ENCODE results near the gene THBS4.
A peak's percentile ranks its signal among the peaks of the same experiment; 100 is the strongest.

The THBS4 gene

DNA sequence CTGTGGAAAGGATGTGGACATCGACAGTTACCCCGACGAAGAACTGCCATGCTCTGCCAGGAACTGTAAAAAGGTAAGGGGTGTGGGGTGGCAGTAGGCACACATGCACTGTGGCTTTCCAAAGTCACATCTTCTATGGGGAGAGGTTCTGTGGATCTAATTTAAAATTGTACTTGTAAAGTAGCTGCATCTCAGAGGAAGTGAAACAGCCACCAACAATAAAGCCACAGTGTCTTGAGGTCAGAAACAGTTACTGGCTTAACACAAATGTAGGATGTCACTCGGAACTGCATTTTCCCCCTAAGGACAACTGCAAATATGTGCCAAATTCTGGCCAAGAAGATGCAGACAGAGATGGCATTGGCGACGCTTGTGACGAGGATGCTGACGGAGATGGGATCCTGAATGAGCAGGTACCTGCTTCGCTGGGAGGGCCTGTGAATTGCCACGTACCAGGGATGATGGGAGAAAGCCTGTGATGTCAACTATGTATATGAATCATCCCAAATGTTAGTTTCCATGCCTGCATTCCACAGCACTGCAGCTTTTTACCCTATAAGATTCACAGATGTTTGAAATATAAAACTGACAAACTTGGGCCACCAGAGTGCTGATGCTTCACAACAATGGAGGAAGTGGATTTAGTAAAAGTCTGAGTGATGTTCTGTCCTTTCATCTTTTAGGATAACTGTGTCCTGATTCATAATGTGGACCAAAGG lies 35.3 kb downstream of the THBS4 start:
- TF ChIP-seq SP2 (tag by site-specific recombination; IDR thresholded peaks at IDR 0.05) (no peak), ELK4 (IDR thresholded peaks at IDR 0.05; ENCODE audit: borderline replicate concordance, low read depth, low read length) (no peak)
- TF ChIP-seq, protein P1, sequence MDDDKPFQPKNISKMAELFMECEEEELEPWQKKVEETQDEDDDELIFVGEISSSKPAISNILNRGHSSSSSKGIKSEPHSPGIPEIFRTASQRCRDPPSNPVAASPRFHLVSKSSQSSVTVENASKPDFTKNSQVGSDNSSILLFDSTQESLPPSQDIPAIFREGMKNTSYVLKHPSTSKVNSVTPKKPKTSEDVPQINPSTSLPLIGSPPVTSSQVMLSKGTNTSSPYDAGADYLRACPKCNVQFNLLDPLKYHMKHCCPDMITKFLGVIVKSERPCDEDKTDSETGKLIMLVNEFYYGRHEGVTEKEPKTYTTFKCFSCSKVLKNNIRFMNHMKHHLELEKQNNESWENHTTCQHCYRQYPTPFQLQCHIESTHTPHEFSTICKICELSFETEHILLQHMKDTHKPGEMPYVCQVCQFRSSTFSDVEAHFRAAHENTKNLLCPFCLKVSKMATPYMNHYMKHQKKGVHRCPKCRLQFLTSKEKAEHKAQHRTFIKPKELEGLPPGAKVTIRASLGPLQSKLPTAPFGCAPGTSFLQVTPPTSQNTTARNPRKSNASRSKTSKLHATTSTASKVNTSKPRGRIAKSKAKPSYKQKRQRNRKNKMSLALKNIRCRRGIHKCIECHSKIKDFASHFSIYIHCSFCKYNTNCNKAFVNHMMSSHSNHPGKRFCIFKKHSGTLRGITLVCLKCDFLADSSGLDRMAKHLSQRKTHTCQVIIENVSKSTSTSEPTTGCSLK (tag by site-specific recombination; IDR thresholded peaks at IDR 0.05): no peak
- CTCF ChIA-PET: interaction anchor here (0.5 kb wide), 1 partner anchor 611 kb away, joined by 4 read pairs; no protein-coding TSS in a partner anchor
- H3K36me3 ChIP-seq (ENCODE audit: control insufficient read depth in 2 of 2, insufficient read depth in 1 of 2, low read length in 2 of 2): no peaks in the 10 kb centered on the region
- H3K27ac ChIP-seq (ENCODE audit: extremely low read depth, low read depth, low read length): no peak overlapping the region
- no peaks in the 10 kb centered on the region for H3K9me3 ChIP-seq (ENCODE audit: control insufficient read depth, insufficient read depth, low read depth, low read length)
- no peaks in the 10 kb centered on the region for H3K4me1 ChIP-seq (ENCODE audit: control insufficient read depth, insufficient read depth, low read length)
- POLR2A ChIA-PET: no interaction called here
- no peak overlapping the region for H3K4me3 ChIP-seq (ENCODE audit: low read depth, low read length)

DNA sequence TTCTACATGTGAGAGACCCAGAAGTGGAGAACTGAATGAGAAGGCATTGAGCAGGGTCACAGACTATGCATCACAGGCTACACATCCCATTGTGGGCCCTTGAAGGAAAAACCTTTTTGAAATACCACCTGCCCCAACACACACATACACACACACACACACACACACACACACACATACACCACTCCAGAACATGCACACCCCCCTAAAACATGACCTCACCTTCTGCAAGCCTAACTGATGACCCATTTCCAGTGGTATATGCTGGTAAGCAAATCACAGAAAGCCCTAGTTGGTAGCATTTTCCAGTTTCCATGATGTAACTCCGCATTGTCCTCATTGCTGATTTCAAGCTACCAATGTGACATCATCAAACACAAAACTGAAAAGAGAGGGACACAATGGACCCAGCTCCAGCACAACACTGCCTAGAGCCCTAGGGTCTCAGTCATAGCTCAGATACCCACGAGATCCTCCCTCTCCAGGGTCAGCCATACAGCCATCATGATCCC lies 36.4 kb downstream of the THBS4 start:
- no peaks in the 10 kb centered on the region for H3K36me3 ChIP-seq (ENCODE audit: control insufficient read depth in 2 of 2, insufficient read depth in 1 of 2, low read length in 2 of 2)
- ChIA-PET POLR2A (no interaction called here), CTCF (interaction anchor here (1.3 kb wide), 1 partner anchor 12 kb away, joined by 3 read pairs; no protein-coding TSS in a partner anchor)
- no peak overlapping the region for H3K27ac ChIP-seq (ENCODE audit: extremely low read depth, low read depth, low read length)
- H3K4me1 ChIP-seq (ENCODE audit: control insufficient read depth, insufficient read depth, low read length): peaks cover 5% of the 10 kb centered on the region
- H3K4me3 ChIP-seq (ENCODE audit: low read depth, low read length): no peak overlapping the region
- no peak for TF ChIP-seq OVOL3 (tag by site-specific recombination; IDR thresholded peaks at IDR 0.05)
- TF ChIP-seq ZNF792 (tag by site-specific recombination; IDR thresholded peaks at IDR 0.05): no peak
- TF ChIP-seq, protein P2, sequence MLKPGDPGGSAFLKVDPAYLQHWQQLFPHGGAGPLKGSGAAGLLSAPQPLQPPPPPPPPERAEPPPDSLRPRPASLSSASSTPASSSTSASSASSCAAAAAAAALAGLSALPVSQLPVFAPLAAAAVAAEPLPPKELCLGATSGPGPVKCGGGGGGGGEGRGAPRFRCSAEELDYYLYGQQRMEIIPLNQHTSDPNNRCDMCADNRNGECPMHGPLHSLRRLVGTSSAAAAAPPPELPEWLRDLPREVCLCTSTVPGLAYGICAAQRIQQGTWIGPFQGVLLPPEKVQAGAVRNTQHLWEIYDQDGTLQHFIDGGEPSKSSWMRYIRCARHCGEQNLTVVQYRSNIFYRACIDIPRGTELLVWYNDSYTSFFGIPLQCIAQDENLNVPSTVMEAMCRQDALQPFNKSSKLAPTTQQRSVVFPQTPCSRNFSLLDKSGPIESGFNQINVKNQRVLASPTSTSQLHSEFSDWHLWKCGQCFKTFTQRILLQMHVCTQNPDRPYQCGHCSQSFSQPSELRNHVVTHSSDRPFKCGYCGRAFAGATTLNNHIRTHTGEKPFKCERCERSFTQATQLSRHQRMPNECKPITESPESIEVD (tag by site-specific recombination; IDR thresholded peaks at IDR 0.05): no peak
- TF ChIP-seq ZFP69B (tag by site-specific recombination; IDR thresholded peaks at IDR 0.05): no peak
- no peak for TF ChIP-seq ZNF292 (tag by site-specific recombination; IDR thresholded peaks at IDR 0.05; ENCODE audit: borderline replicate concordance, low read depth)
- no peak for TF ChIP-seq ZNF223 (tag by site-specific recombination; IDR thresholded peaks at IDR 0.05)
- no peak for TF ChIP-seq ZNF366 (tag by site-specific recombination; conservative IDR thresholded peaks at IDR 0.05)
- TF ChIP-seq ZSCAN4 (tag by site-specific recombination; IDR thresholded peaks at IDR 0.05): peak; percentile 87
- no peak for TF ChIP-seq ZSCAN30 (tag by site-specific recombination; IDR thresholded peaks at IDR 0.05)
- TF ChIP-seq ZNF596 (tag by site-specific recombination; IDR thresholded peaks at IDR 0.05): no peak
- TF ChIP-seq TRIM28 (IDR thresholded peaks at IDR 0.05; ENCODE audit: borderline replicate concordance, low read length): no peak
- TF ChIP-seq ZNF140 (tag by site-specific recombination; IDR thresholded peaks at IDR 0.05): no peak
- TF ChIP-seq, protein P3, sequence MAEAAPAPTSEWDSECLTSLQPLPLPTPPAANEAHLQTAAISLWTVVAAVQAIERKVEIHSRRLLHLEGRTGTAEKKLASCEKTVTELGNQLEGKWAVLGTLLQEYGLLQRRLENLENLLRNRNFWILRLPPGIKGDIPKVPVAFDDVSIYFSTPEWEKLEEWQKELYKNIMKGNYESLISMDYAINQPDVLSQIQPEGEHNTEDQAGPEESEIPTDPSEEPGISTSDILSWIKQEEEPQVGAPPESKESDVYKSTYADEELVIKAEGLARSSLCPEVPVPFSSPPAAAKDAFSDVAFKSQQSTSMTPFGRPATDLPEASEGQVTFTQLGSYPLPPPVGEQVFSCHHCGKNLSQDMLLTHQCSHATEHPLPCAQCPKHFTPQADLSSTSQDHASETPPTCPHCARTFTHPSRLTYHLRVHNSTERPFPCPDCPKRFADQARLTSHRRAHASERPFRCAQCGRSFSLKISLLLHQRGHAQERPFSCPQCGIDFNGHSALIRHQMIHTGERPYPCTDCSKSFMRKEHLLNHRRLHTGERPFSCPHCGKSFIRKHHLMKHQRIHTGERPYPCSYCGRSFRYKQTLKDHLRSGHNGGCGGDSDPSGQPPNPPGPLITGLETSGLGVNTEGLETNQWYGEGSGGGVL (tag by site-specific recombination; IDR thresholded peaks at IDR 0.05): peak; percentile 62; the same call in 1 of the 2 replicates
- peak; percentile 71 for TF ChIP-seq ATF2 (tag by site-specific recombination; IDR thresholded peaks at IDR 0.05; ENCODE audit: low read depth)
- TF ChIP-seq ZBTB21 (tag by site-specific recombination; IDR thresholded peaks at IDR 0.05): 0 out of 2 replicates have a peak, but pooled peaks have one; percentile 27
- no peak for TF ChIP-seq ZFP41 (tag by site-specific recombination; IDR thresholded peaks at IDR 0.05; ENCODE audit: borderline replicate concordance)
- no peak for TF ChIP-seq ZNF529 (tag by site-specific recombination; IDR thresholded peaks at IDR 0.05; ENCODE audit: insufficient replicate concordance)
- no peak for TF ChIP-seq ZNF768 (tag by site-specific recombination; IDR thresholded peaks at IDR 0.05)
- no peak for TF ChIP-seq ZNF561 (tag by site-specific recombination; IDR thresholded peaks at IDR 0.05; ENCODE audit: borderline replicate concordance)
- no peaks in the 10 kb centered on the region for H3K9me3 ChIP-seq (ENCODE audit: control insufficient read depth, insufficient read depth, low read depth, low read length)

All from HEK293 (cell line).